ENCODE results near the gene THOC2.
"Not testable (repeated sequence)": the region's sequence is repeated elsewhere in the genome, so short reads cannot be mapped to it uniquely, and the experiment has no call there.

The THOC2 gene

GRCh38 chrX:123720486-123720885 lies 12.4 kb downstream of the THOC2 start:
- TF ChIP-seq CTCF (conservative IDR thresholded peaks at IDR 0.05; ENCODE audit: control insufficient read depth, insufficient read depth, low read depth, low read length): no peak
- no peak for DNase-seq (ENCODE audit: low read depth)
- H3K4me3 ChIP-seq (ENCODE audit: control insufficient read depth, low read depth, low read length): no peak overlapping the region

- no peak for TF ChIP-seq CTCF (conservative IDR thresholded peaks at IDR 0.05; ENCODE audit: control insufficient read depth, insufficient read depth, low read depth, low read length)
- H3K4me3 ChIP-seq (ENCODE audit: control insufficient read depth, low read depth, low read length): no peak overlapping the region
- no peak for DNase-seq (ENCODE audit: low read depth)
These were observed 19.0 kb downstream of the THOC2 start for GRCh38 chrX:123713841-123714240.

- no peak overlapping the region for H3K4me3 ChIP-seq (ENCODE audit: control insufficient read depth, low read depth, low read length)
- TF ChIP-seq CTCF (conservative IDR thresholded peaks at IDR 0.05; ENCODE audit: control insufficient read depth, insufficient read depth, low read depth, low read length): no peak
- DNase-seq (ENCODE audit: low read depth): no peak
These were observed 19.4 kb downstream of the THOC2 start for GRCh38 chrX:123713434-123713833.

- DNase-seq (ENCODE audit: low read depth); H3K4me3 ChIP-seq (ENCODE audit: control insufficient read depth, low read depth, low read length): not testable (repeated sequence)
These were observed 21.7 kb downstream of the THOC2 start for GRCh38 chrX:123711201-123711600.

GRCh38 chrX:123704781-123705180 lies 28.1 kb downstream of the THOC2 start:
- no peak for TF ChIP-seq CTCF (conservative IDR thresholded peaks at IDR 0.05; ENCODE audit: control insufficient read depth, insufficient read depth, low read depth, low read length)
- no peak overlapping the region for H3K4me3 ChIP-seq (ENCODE audit: control insufficient read depth, low read depth, low read length)
- no peak for DNase-seq (ENCODE audit: low read depth)

- no peak overlapping the region for H3K4me3 ChIP-seq (ENCODE audit: control insufficient read depth, low read depth, low read length)
- peak; percentile 7 for DNase-seq (ENCODE audit: low read depth)
- no peak for TF ChIP-seq CTCF (conservative IDR thresholded peaks at IDR 0.05; ENCODE audit: control insufficient read depth, insufficient read depth, low read depth, low read length)
These were observed 33.8 kb downstream of the THOC2 start for GRCh38 chrX:123698979-123699520.

GRCh38 chrX:123696334-123696733 lies 36.5 kb downstream of the THOC2 start:
- no peak for TF ChIP-seq CTCF (conservative IDR thresholded peaks at IDR 0.05; ENCODE audit: control insufficient read depth, insufficient read depth, low read depth, low read length)

More at GRCh38 chrX:123696334-123696733, 36.5 kb downstream of the THOC2 start:
- H3K4me3 ChIP-seq (ENCODE audit: control insufficient read depth, low read depth, low read length): no peak overlapping the region
- no peak for DNase-seq (ENCODE audit: low read depth)
